Stimulated activated CD8-positive, alpha-beta memory T cell treated with anti-CD3 and anti-CD28 coated beads, Interleukin-12 subunit alpha, Interleukin-12 subunit beta, amount 100 ng/mL, for 4 hours (primary cell): Measurements from ENCODE around the gene OR11H7.
"Not testable (repeated sequence)": the region's sequence is repeated elsewhere in the genome, so short reads cannot be mapped to it uniquely, and the experiment has no call there.

Experiments used
- DNase-seq: peaks from one replicate; pipeline ENCODE4 v3.0.0-alpha.2; 2020; ENCODE audit warnings: low read depth

OR11H7 gene

DNA sequence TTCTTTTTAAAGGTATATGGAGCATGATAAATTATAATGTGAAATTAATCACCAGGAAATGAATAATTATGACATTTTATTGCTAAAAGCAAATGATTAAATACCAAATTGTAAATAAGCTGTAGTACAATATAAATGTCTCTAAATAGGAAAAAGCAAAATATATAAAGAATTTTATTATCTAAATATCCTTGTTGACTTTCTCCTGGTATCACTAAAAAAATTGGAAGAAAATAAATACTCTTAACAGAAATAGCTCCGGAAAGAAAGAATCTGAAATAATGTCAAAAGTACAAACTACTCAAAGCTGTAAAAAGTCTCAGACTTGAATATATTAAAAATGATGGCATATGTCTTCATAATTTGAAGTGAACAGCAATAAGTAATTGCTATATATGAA, at the start of gene OR11H7:
Gene OR11H7 (plus strand): TSS at position 301 of the 400 bp plus-strand sequence.
- no peak for DNase-seq

DNA sequence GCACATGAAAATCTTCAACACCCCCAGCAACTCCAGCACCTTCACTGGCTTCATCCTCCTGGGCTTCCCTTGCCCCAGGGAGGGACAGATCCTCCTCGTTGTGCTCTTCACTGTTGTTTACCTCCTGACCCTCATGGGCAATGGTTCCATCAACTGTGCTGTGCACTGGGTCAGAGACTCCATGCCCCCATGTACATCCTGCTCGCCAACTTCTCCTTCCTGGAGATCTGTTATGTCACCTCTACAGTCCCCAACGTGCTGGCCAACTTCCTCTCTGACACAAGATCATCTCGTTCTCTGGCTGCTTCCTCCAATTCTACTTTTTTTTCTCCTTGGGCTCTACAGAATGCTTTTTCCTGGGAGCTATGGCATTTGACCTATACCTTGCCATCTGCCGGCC, 49.6 kb upstream of the OR11H7 start:
- no peak for DNase-seq

DNA sequence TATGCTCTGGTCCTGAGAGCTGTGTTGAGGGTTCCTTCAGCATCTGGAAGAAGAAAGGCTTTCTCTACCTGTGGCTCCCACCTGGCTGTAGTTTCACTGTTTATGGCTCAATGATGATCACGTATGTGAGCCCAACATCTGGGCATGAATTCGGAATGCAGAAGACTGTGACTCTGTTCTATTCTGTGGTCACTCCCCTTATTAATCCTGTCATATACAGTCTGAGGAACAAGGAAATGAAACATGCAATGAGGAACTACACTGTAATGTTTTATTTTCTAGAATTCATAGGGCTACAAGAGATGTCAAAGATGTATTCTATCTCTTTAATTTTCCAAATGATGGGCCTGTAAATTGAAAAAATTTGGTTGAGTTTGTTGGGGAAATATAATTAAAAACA, 48.9 kb upstream of the OR11H7 start:
- no peak for DNase-seq

DNA sequence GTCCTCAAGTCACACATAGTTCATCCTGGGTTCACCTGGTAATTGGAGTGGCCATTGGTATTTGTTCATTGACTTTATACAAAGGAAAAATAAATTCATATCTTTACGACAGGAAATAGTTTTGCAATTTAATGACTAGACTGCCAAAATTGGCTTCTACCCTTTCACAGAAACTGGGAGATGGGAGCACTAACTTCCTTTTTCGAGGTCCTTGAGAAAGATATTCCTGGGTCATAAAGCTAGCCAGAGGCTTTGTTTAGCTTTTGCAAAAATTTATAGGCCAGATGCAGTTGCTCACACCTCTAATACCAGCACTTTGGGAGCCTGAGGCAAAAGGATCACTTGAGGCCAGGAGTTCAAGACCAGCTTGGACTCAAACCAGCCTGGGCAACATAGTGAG, 48.3 kb upstream of the OR11H7 start:
- DNase-seq = no peak

DNA sequence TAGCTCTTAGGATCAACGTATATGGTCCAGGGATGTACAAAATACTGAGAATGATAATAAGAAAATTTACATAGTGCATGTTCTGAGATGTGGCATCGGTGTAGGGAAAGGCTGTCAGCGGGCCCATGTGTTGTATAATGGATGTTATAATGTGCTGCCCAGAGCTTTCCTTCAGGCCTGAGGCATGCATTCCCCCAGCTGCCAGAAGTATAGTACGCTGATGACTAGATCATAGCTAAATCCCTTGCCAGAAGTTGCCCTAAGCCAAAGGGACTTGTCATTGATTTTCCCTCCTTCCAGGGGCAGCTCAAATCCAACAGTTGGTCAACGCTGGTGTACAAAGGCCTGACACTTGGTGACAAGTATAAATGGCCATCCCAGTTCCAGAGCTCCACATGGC, 44.6 kb upstream of the OR11H7 start:
- DNase-seq = no peak

DNA sequence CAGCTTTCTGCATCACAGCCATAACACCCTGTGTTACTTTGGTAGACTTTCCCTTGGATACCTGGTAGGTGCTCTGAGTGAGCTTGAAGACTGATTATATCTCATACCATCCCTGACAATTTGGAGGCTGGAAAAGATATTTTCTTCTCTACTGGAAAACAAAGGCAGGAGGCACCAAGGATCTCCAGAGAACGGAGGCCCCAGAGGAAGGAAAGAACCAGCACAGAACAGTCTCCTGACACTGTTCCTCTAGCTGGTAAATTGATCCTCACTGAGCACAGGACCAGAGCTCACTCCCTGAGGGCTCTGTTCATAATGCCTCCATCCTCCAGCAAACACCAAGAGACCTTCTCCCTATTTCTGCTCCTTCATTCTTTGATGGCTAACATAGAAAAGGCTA, 38.2 kb upstream of the OR11H7 start, which contains the start of gene OR11G2:
Gene OR11G2 (plus strand): TSS at position 301 of the 400 bp plus-strand sequence. CDS start 6,542 bp downstream, outside the sequence.
- DNase-seq = no peak

DNA sequence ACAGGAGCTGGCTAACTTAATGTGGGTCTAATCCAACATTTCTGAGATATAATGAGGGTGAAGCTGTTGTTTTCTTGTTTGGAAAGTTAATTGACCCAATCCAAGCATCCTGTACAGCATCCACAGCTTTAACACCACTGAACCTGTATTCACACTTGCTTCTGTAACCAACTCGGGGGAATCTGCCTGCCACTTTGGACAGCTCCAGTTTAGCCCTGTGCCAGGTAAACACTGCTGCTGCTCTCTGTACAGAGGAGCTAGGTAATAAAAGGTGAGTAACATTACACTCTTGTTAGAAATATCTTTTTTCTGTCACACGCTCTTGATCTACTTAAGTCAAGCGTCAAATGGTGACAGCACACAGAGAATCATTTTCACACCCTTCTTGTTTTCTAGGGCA, 37.4 kb upstream of the OR11H7 start:
- no peak for DNase-seq

DNA sequence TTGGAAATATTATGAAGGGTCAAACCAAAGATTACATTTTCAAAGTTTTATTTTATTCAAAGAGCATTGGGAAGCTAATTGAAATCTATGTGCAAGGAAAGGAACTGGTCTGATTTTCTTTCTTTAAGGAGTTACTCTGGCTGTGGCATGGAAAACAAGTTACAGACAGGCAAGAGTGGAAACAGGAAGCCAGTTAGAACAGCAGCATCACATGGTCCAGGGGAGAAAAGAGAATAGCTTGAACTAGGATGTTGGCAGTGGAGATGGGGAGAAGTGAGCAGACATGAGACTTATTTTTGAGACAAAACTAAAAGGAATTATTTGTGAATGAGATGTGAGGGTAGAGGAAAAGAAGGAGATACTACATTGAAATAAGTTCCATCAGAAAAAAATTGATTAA, 34.7 kb upstream of the OR11H7 start:
- no peak for DNase-seq

DNA sequence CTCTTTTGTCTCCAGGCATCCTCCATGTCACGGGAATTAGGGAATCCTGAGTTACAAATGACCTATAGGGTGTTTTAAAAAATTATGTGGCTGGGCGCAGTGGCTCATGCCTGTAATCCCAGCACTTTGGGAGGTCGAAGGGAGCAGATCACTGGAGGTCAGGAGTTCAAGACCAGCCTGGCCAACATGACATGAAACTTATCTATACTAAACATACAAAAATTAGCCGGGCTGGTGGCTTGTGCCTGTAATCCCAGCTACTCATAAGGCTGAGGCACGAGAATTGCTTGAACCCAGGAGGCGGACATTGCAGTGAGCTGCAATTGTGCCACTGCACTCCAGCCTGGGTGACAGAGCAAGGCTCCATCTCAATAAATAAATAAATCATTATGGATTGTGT, 33.6 kb upstream of the OR11H7 start:
- not testable (repeated sequence) for DNase-seq

DNA sequence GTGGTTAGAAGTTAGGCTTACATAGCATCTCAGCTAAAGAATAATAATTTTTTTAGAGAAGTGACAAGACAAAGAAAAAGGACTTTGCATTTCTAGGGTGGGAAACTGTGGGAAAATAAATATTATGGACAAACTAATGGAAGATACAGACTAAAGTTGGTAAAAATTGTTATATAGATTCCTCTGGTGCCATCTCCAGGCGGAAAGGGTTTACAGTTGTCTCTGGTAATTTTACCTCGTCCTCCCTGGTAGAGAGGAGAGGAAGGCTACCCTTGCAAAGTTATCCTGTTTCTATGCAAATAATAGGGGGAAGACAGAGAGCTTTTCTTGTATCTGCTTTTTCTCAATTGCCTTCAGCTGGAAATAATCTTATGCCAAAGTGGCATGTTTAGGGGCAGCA, 32.9 kb upstream of the OR11H7 start:
- no peak for DNase-seq

DNA sequence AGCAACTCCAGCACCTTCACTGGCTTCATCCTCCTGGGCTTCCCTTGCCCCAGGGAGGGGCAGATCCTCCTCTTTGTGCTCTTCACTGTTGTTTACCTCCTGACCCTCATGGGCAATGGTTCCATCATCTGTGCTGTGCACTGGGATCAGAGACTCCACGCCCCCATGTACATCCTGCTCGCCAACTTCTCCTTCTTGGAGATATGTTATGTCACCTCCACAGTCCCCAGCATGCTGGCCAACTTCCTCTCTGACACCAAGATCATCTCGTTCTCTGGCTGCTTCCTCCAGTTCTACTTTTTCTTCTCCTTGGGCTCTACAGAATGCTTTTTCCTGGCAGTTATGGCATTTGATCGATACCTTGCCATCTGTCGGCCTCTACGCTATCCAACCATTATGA, 31.3 kb upstream of the OR11H7 start:
- no peak for DNase-seq

DNA sequence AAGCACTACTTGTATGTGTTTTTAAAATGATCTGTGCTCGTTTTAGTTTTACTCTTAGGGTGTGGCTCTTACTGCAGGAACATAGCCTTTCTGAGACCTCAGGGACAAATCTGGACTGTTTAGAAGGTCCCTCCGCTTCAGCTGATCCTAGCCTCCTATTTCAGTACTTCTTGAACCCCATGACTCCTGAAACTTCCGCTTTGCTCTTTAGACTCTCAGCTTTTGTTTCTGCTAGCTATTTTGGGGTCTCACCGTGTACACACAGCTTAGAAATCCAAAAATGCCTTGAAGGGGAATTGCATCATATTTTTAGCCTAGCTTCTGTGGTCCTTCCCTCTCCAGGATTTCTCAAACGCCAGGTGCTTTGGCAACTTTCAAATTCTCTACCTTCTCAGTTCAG, 29.8 kb upstream of the OR11H7 start:
- DNase-seq = no peak

DNA sequence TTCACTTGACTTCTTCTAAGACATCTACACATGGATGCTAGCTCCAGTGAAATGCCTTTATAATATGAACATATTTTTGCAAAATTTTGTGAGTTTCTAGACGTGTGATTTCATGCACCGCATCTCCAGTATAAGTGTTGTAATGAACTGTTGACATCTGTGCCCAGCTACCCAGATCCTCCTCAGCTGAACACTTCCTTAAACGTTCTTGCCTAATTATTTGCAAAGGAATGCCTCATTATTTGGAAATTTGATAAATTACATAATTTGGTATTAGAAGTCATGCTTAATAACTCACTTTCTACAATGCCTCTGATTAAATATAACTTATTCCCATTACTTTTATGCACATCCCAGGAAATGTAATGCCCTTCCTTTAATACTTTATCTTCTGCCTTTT, 24.1 kb upstream of the OR11H7 start:
- no peak for DNase-seq

DNA sequence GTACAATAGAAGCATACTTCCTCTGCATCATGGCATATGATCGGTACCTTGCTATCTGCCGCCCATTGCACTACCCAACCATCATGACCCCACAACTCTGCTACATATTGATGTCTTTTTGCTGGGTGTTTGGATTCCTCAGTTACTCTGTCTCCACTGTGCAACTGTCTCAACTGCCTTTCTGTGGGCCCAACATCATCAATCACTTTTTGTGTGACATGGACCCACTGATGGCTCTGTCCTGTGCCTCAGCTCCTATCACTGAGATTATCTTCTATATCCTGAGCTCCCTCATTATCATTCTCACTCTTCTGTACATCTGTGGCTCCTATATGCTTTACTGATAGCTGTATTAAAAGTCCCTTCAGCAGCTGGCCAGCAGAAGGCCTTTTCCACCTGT, 19.2 kb upstream of the OR11H7 start:
- no peak for DNase-seq

DNA sequence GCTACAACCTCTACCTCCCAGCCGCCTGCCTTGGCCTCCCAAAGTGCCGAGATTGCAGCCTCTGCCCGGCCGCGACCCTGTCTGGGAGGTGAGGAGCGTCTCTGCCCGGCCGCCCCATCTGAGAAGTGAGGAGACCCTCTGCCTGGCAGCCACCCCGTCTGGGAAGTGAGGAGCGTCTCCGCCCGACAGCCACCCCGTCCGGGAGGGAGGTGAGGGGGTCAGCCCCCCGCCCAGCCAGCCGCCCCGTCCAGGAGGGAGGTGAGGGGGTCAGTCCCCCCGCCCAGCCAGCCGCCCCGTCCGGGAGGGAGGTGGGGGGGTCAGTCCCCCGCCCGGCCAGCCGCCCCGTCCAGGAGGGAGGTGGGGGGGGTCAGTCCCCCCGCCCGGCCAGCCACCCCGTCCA, 16.4 kb upstream of the OR11H7 start:
- not testable (repeated sequence) for DNase-seq

DNA sequence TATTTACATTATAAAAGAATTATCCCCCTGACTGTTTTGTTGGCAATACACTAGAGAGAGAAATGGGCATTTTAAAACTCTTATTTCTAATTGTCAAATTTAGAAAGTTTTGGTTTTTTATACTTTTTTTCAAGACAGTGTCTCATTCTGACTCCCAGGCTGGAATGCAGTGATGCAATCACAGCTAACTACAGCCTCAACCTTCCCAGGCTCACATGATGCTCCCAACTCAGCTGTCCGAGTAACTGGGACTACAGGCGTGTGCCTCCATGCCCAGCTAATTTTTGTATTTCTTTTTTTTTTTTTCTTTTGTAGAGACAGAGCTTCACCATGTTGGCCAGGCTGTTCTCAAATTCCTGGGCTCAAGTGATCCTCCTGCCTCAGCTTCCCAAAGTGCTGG, 13.6 kb upstream of the OR11H7 start:
- no peak for DNase-seq

DNA sequence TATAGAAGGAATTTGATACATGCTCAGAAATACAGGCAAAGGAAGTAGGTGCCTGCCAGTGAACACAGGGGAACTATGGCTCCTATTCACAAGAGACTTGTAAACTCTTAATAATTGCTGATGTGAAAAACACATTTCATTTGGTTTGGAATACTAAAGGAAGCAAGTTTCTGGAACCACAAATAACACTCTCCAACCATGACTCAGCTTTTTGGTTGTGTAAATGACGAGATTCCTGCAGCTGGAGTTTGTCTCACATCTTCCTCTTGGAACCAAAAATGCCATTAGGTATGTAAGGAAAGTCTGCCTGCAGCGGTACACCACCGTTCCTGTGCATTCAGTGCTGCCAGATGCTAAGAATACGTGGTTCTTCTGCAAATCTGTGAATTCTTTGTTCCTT, 9.7 kb upstream of the OR11H7 start:
- no peak for DNase-seq

DNA sequence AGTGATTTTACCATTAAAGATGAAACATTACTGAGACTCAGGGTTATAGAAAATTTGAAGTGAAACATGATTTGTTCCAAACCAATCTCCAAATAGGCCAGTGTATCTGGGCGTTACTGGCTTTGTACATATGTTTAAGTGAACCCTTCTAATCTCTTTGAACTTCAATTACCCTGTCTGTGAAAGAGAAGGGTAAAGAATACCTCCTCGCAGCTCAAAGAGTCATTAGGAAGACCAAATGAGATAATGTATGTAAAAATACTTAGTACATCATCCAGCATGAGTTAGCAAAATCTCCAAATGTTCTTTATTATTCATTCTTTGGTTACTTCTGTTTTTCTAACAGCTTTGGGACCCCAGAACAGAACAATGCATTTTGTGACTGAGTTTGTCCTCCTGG, 5.4 kb upstream of the OR11H7 start, which contains the start of gene OR11H6:
Gene OR11H6 (plus strand): TSS at position 301 of the 400 bp plus-strand sequence. CDS start 0 bp downstream, at position 301.
- no peak for DNase-seq

DNA sequence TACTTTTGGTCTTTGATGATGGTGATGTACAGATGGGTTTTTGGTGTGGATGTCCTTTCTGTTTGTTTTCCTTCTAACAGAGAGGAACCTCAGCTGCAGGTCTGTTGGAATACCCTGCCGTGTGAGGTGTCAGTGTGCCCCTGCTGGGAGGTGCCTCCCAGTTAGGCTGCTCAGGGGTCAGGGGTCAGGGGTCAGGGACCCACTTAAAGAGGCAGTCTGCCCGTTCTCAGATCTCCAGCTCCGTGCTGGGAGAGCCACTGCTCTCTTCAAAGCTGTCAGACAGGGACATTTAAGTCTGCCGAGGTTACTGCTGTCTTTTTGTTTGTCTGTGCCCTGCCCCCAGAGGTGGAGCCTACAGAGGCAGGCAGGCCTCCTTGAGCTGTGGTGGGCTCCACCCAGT, 6.6 kb downstream of the OR11H7 start:
- not testable (repeated sequence) for DNase-seq

DNA sequence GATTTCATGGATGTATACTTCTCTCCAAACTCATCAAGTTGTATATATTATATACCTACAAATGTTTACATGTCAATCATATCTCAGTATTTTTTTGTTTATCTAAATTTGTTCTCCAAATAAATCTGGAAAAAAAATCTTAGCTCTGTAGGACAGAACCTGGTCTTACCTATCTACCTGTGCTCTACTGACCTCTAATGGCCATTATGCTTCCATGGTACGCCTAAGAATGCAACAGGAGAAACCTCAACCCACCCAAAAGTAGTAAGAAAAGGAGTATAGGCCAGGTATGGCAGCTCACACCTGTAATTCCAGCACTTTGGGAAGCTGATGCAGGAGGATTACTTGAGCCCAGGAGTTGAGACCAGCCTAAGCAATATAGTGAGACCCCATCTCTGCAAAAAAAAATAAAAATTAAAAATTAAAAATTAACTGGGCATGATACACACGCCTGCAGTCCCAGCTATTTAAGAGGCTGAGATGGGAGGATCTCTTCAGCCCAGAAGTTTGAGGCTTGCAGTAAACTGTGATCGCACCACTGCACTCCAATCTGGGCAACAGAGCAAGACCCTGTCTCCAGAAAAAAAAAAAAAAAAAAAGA, 19.0 kb downstream of the OR11H7 start:
- DNase-seq = no peak

DNA sequence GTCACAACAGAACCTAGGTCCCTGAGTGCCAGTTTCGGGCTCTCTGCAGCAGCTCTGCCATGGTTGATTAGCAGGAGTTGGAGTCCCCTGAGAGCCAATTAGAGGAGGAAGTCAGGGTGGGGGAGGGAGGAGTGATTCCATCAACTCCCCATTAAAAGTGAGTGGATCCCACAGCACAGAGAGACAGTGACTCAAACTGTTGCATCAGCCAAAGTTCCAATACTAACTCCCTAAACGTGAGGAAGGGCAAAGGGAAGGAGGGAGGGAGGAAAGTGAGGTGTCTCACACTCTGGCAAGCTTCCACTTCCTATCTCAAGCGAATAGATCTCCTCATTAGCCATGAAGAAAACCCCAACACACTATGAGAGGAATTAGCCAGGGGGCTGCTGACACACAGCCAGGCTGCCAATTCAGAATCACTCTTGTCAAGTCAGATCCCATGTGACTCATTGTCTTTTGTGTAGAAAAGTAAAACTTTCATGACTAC, 33.9 kb downstream of the OR11H7 start:
- DNase-seq = no peak

DNA sequence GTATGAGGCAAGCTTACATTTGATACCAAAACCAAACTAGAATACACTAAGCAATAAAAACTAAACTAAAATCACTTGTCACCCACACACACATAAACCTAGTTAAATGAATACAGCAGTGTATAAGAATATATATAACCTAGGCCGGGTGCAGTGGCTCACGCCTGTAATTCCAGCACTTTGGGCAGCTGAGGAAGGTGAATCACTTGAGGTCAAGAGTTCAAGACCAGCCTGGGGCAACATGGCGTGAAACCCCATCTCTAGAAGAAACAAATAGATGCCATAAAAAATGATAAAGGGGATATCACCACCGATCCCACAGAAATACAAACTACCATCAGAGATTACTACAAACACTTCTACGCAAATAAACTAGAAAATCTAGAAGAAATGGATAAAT, 35.6 kb downstream of the OR11H7 start:
- not testable (repeated sequence) for DNase-seq

DNA sequence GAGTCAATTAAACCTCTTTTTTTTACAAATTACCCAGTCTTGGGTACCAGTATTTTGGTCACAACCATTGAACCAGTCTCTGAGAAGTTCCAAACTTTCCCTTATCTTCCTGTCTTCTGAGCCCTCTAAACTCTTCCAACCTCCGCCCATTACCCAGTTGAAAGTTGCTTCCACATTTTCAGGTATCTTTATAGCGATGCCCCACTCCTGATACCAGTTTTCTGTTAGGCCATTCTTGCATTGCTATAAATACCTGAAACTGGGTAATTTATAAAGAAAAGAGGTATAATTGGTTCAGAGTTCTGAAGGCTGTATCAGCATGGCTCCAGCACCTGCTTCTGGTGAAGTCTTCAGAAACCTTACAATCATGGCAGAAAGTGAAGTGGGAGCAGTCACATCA, 45.3 kb downstream of the OR11H7 start:
- no peak for DNase-seq

DNA sequence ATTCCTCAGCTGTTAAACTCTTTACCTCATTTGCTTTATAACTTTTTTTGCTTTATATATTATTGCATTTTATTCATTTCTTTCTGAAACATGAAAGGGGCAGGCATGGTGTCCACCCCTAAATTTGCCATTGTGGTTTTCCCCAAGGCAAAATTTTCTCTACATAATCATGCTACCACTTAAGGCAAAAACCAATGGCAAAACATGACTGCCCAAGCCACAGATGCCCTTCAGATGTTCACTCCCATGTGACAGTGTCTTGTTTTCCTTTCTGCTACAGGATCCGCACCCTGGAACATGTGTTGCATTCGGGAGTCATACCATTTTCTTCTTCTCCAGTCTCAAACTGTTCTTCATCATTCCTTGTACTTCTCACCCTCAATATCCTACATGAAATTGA, 48.6 kb downstream of the OR11H7 start:
- DNase-seq = no peak
